Upper lobe of right lung (tissue), 1 donor: ENCODE data around the gene RTF2. TPM values are rescaled to one million over a fixed set of nuclear protein-coding genes. Genes with fewer than 3 reads are reported as not detected.

Experiments used
- ATAC-seq: fragments of 200-7000 bp; cut with Tn5 transposase; one replicate; pipeline ENCODE4 v1.9.1; 2020; ENCODE audit warnings: mild to moderate bottlenecking, moderate library complexity
- DNase-seq: peaks from one replicate; pipeline ENCODE4 v3.0.0-alpha.2; 2020
- H3K27ac ChIP-seq: fragments of 200-600 bp; one replicate; pipeline ENCODE4 v1.8.0; 2022
- H3K27me3 ChIP-seq: fragments of 200-600 bp; one replicate; pipeline ENCODE4 v1.8.0; 2022; ENCODE audit warnings: mild to moderate bottlenecking
- H3K36me3 ChIP-seq: fragments of 200-600 bp; one replicate; pipeline ENCODE4 v1.8.0; 2022
- H3K4me1 ChIP-seq: fragments of 200-600 bp; one replicate; pipeline ENCODE4 v1.8.0; 2022
- H3K4me3 ChIP-seq: fragments of 200-600 bp; one replicate; pipeline ENCODE4 v1.8.0; 2022; ENCODE audit warnings: mild to moderate bottlenecking
- H3K9me3 ChIP-seq: fragments of 200-600 bp; one replicate; pipeline ENCODE4 v1.8.0; 2022
- CTCF ChIP-seq: fragments of 200-600 bp; IDR thresholded peaks from one replicate; pipeline ENCODE4 v1.8.0; 2022; ENCODE audit warnings: antibody characterized with exemption
- intact Hi-C: fragments of 100-400 bp; cut with DNase I; formaldehyde crosslinking; loops from one replicate; pipeline ENCODE4 v1.11.0; 2022
- total RNA-seq: library from RNA; stranded (reverse); fragmentation: NEBNext Ultra II Directional; extraction: Animal tissue kit (Norgen Biotek cat#: 25700); gene quantifications from one replicate; pipeline ENCODE4 v1.2.1, GENCODE V29; 2021
- donor health status: DM: no; HTN: yes; CAD: no; lungs with severe emphysema.

RTF2 gene
- total RNA-seq, 1 donor from 2014 or later: 77.4 TPM

GRCh38 chr20:56540415-56540814 is 72.0 kb downstream of the RTF2 start:
- intact Hi-C loops: no loop called here
- no peaks in the 10 kb centered on the region for H3K27me3 ChIP-seq
- no peak overlapping the region for H3K27ac ChIP-seq
- no peak for DNase-seq
- no peak for TF ChIP-seq CTCF
- no peak for ATAC-seq
- H3K9me3 ChIP-seq: no peaks in the 10 kb centered on the region
- H3K4me1 ChIP-seq: no peaks in the 10 kb centered on the region
- no peak overlapping the region for H3K4me3 ChIP-seq
- H3K36me3 ChIP-seq: no peaks in the 10 kb centered on the region

- Histone ChIP-seq H3K4me3 (no peak overlapping the region), H3K36me3 (no peaks in the 10 kb centered on the region), H3K9me3 (no peaks in the 10 kb centered on the region), H3K27me3 (no peaks in the 10 kb centered on the region), H3K4me1 (no peaks in the 10 kb centered on the region), H3K27ac (no peak overlapping the region)
- ATAC-seq (no peak), DNase-seq (no peak)
- intact Hi-C loops: no loop called here
- no peak for TF ChIP-seq CTCF
Observed at GRCh38 chr20:56542489-56543030, 74.1 kb downstream of the RTF2 start.

GRCh38 chr20:56551571-56551970 is 83.1 kb downstream of the RTF2 start:
- Histone ChIP-seq H3K27ac (no peak overlapping the region), H3K27me3 (no peaks in the 10 kb centered on the region), H3K9me3 (no peaks in the 10 kb centered on the region), H3K4me3 (no peak overlapping the region), H3K4me1 (peaks cover 7% of the 10 kb centered on the region), H3K36me3 (no peaks in the 10 kb centered on the region)
- DNase-seq (no peak), ATAC-seq (no peak)
- no peak for TF ChIP-seq CTCF
- intact Hi-C loops: no loop called here

- DNase-seq: no peak
- no peaks in the 10 kb centered on the region for H3K27me3 ChIP-seq
- ATAC-seq: no peak
- H3K4me3 ChIP-seq: no peak overlapping the region
- no peak overlapping the region for H3K27ac ChIP-seq
- intact Hi-C loops: no loop called here
- H3K4me1 ChIP-seq: peaks cover 7% of the 10 kb centered on the region
- no peak for TF ChIP-seq CTCF
- H3K9me3 ChIP-seq: no peaks in the 10 kb centered on the region
- H3K36me3 ChIP-seq: no peaks in the 10 kb centered on the region
Observed at GRCh38 chr20:56552911-56553629, 84.6 kb downstream of the RTF2 start.

- Histone ChIP-seq H3K27me3 (no peaks in the 10 kb centered on the region), H3K36me3 (no peaks in the 10 kb centered on the region), H3K27ac (no peak overlapping the region), H3K4me3 (no peak overlapping the region), H3K9me3 (no peaks in the 10 kb centered on the region), H3K4me1 (peaks cover 7% of the 10 kb centered on the region)
- ATAC-seq (peak; percentile 74), DNase-seq (no peak)
- TF ChIP-seq CTCF: no peak
- intact Hi-C loops: no loop called here
Observed at GRCh38 chr20:56554869-56555268, 86.4 kb downstream of the RTF2 start.
